Fibroblast of villous mesenchyme (primary cell): ENCODE data around the gene LHX4. TPM values are rescaled to one million over a fixed set of nuclear protein-coding genes. Genes with fewer than 3 reads are reported as not detected.

Source experiments
- DNase-seq: peaks from one replicate; pipeline ENCODE4 v3.0.0-alpha.2; 2010; ENCODE audit warnings: low read depth
- H3K4me3 ChIP-seq: 2 replicates; pipeline ENCODE4 v1.5.1; 2011; ENCODE audit warnings: low read depth, mild to moderate bottlenecking, low read length
- total RNA-seq: library from RNA; depleted of rRNA; stranded (reverse); fragments of >200 nt; gene quantifications from 2 replicates; pipeline ENCODE4 v1.2.3, GENCODE V29; 2012
- TF ChIP-seq, protein P1 (sequence below): IDR thresholded peaks from 2 replicates; pipeline ENCODE4 v1.5.1; 2012; ENCODE audit warnings: low read depth, mild to moderate bottlenecking, low read length; ENCODE audit not compliant: insufficient read depth

Gene LHX4
- total RNA-seq, 1 donor, result 0.86 TPM

GRCh38 chr1:180266275-180267210, 36.5 kb downstream of the LHX4 start:
- DNase-seq, result no peak

DNA sequence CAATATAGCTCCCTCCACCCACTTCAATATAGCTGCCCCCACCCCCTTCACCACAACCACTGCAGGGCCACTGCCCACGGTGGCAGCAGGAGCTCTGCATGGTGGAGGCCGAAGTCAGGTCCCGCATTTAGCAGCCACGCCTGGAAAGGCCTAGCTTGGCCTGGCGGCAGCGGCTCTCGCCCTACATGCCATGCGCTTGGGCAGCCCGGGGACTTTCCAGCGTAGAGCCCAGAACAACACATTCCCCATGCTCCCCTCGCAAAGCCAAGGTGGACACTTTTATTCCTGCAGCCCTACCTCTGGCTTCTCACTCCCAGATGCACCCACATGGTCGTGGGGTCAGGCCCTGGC, 37.1 kb downstream of the LHX4 start:
- DNase-seq, result no peak
- H3K4me3 ChIP-seq, result no peak overlapping the region
- TF ChIP-seq, protein P1, sequence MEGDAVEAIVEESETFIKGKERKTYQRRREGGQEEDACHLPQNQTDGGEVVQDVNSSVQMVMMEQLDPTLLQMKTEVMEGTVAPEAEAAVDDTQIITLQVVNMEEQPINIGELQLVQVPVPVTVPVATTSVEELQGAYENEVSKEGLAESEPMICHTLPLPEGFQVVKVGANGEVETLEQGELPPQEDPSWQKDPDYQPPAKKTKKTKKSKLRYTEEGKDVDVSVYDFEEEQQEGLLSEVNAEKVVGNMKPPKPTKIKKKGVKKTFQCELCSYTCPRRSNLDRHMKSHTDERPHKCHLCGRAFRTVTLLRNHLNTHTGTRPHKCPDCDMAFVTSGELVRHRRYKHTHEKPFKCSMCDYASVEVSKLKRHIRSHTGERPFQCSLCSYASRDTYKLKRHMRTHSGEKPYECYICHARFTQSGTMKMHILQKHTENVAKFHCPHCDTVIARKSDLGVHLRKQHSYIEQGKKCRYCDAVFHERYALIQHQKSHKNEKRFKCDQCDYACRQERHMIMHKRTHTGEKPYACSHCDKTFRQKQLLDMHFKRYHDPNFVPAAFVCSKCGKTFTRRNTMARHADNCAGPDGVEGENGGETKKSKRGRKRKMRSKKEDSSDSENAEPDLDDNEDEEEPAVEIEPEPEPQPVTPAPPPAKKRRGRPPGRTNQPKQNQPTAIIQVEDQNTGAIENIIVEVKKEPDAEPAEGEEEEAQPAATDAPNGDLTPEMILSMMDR, result no peak

More at GRCh38 chr1:180266275-180267210, 36.5 kb downstream of the LHX4 start:
- no peak overlapping the region for H3K4me3 ChIP-seq
- TF ChIP-seq, protein P1, result no peak

DNA sequence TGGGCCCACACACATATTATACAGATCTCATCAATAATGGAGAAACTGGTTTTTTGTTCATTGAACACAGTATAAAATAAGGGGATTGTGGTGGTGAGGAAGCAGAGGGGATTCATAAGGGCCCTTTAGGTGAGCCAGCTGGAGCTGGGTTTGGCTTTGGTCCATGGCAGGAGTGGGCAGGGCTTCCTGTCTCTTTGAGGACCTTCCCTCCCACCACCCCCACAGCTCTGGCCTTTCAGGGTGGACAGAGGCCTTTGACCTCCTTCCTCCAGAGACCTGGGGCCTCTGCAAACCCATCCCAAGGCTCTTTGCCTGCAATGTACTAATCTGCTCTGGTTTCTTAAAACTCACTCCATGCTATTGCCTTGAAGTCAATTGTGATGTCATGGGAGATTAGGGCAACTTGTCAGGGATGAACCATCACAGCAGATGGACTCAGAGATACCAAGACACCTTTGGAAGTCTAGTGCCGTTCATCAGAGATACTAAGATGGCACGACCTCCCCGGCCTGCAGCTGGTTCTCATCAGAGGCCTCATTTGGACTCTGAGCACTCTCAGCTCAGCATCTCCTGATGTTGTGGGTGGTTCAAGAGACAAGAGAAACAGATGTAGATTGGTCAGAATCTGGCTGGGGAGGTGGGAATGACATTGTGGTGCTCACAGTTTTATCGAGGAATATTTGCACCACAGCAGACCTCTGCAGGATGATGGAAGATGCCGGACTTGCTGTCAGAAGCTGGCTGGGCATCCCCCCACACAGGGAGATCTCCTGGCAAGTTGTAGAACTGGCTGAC, 37.9 kb downstream of the LHX4 start:
- no peak overlapping the region for H3K4me3 ChIP-seq
- TF ChIP-seq, protein P1, result no peak
- DNase-seq, result no peak

DNA sequence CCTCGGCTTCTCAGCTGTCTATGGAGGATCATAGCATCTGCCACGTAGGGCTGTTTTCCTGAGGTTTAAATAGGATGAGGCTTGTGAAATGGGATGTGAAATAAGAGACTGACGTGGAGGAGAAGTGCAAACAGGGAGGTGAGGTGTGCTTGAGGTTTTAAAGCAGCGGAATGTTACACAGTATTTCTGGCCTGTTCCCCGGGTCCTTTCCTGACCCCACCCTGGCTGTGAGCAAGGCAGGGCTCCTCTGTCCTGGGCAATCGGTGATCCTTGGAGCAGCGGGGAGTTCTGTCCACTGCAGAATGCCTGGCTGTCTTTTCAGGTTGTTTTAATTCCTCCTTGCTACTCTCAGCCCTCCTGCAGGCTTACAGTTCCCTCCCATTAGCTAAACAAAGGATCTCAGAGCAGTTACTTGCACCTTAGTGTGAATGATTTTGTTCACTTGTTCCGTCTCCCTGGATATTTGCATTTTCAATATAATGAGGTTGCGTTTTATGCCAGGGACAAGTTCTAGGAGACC, 38.6 kb downstream of the LHX4 start:
- TF ChIP-seq, protein P1, result no peak
- no peak overlapping the region for H3K4me3 ChIP-seq
- DNase-seq, result no peak

- DNase-seq, result no peak
- TF ChIP-seq, protein P1, result peak; percentile 50
- H3K4me3 ChIP-seq, result no peak overlapping the region
Measured at GRCh38 chr1:180269645-180270529, 39.8 kb downstream of the LHX4 start.

DNA sequence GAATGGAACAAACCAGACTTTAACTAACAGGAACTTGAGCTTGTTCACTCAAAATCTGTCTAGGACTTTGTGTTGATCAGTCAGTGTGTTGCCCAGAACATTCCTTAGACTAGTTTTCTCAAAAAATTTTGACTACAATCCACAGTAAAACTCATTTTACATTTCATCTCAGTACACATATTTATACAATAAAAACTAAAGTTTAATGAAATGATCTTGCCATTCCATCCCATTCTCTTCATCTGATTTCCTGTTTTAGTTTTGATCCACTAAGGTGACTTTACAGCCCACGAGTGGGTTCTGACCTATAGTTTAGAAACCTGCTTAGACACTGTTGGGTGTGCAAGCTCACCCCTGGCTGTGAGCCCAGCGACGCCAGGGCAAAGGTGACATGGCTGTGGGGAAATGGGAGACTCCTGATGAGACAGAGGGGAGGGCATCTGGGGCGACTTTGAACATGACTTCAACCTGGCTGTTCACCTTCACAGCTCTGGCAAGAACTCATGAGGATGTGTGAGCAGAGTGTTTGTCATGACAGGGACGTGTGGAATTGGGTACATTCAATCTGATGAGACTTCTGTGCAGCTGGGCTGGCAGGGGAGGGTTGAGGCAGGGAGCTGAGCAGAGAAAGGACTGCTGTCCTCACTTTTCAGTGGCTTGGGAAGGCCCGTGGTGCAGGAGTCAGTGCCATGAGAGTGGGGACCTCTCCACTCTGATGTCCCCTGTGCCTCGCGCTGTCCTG, 40.6 kb downstream of the LHX4 start:
- TF ChIP-seq, protein P1, result no peak

More for the DNA sequence above, 40.6 kb downstream of the LHX4 start:
- DNase-seq, result no peak
- H3K4me3 ChIP-seq, result no peak overlapping the region
